Choroid plexus epithelial cell (primary cell): ENCODE results near the gene CEP131.

Experiments
- DNase-seq: peaks from one replicate; pipeline ENCODE4 v3.0.0-alpha.2; 2010; ENCODE audit warnings: low read depth
- H3K4me3 ChIP-seq: 2 replicates; pipeline ENCODE4 v1.5.1; 2011; ENCODE audit warnings: low read depth, mild to moderate bottlenecking, control low read depth, low read length, moderate library complexity
- CTCF ChIP-seq: conservative IDR thresholded peaks from 2 replicates; pipeline ENCODE4 v1.5.1; 2011; ENCODE audit warnings: low read depth, mild to moderate bottlenecking, control low read depth, inconsistent platforms, low read length, moderate library complexity

CEP131 gene

DNA sequence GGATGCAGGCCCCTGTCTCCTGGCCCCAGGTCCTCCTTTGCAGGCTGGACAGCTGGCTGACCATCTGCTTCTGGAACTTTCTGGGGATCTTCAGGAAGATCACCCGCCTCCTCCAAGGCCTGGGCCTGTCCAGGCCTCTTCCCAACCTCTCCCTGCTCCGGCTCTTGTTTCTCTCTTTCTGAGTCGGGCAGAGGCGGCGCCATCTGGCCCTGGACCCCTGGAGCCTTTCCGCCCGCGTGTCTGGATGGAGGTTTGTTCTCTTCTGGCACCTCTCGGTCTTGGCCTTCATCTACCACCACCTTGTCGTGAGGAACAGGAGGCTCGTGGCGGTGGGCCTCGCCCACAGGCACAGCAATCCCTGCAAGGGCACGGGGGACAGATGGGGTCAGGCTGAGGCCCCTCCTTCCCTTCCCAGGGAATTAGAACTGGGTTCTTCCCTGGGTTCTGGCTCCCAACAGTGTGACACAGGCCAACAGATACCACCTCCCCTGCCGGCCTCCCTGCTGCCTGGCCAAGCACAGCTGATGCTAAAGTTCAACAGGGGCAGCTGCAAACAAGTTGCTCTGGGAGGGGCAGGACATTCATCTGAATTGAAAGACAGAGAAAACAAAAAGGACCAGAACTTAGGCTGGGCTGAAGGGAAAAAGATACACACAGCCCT lies 29.7 kb upstream of the CEP131 start:
- TF ChIP-seq CTCF = no peak

GRCh38 chr17:81251709-81252301 lies 29.0 kb upstream of the CEP131 start:
- TF ChIP-seq CTCF = no peak
- no peak overlapping the region for H3K4me3 ChIP-seq
- DNase-seq = no peak

More for the DNA sequence above, 29.7 kb upstream of the CEP131 start:
- DNase-seq = no peak
- H3K4me3 ChIP-seq = no peak overlapping the region

GRCh38 chr17:81251094-81251708 lies 28.4 kb upstream of the CEP131 start:
- no peak for TF ChIP-seq CTCF
- no peak for DNase-seq
- no peak overlapping the region for H3K4me3 ChIP-seq

- TF ChIP-seq CTCF = no peak
- no peak overlapping the region for H3K4me3 ChIP-seq
- no peak for DNase-seq
Observed at GRCh38 chr17:81250286-81251093, 27.7 kb upstream of the CEP131 start.

DNA sequence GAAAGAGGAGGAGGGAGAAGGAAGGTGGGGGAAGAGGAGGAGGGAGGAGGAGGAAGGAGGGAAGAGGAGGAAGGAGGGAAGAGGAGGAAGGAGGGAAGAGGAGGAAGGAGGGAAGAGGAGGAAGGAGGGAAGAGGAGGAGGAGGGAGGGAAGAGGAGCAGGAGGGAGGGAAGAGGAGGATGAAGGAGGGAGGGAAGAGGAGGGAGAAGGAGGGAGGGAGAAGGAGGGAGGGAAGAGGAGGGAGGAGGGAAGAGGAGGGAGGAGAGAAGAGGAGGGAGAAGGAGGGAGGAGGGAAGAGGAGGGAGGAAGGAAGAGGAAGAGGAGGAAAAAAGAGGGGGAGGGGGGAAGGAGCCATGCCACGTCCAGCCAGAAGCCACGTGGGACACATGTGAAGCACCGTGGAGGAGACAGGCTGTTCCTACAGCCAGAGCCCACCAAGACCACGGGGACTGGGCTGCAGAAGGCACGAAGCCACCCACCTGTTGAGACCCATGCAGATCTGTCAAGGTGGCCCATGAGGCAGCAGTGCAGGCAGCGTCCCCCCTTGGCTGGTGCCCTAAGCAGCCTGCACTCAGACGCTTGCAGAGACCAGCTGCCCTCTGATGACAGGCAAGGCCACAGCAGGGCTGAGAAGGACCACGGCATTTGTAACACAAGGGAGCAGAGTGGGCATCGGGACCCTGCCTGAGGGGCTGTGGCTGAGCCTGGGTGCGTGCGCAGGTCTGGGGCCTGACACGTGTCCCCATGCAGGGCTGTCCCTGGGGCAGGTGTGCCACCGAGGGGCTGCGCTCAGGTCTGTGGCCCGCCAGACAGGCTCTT lies 26.7 kb upstream of the CEP131 start:
- TF ChIP-seq CTCF = no peak
- no peak for DNase-seq
- no peak overlapping the region for H3K4me3 ChIP-seq

GRCh38 chr17:81248649-81249048 lies 25.9 kb upstream of the CEP131 start:
- TF ChIP-seq CTCF = no peak
- H3K4me3 ChIP-seq = no peak overlapping the region
- no peak for DNase-seq
